Activated CD4-positive, alpha-beta T cell treated with anti-CD3 and anti-CD28 coated beads for 1 hour (primary cell): Measurements from ENCODE around the gene COX15.
"Not testable (repeated sequence)": the region's sequence is repeated elsewhere in the genome, so short reads cannot be mapped to it uniquely, and the experiment has no call there.

ENCODE experiments used
- DNase-seq: peaks from one replicate; pipeline ENCODE4 v3.0.0-alpha.2; 2020

COX15 gene

GRCh38 chr10:99740933-99741559 is 9.1 kb upstream of the COX15 start:
- no peak for DNase-seq

DNA sequence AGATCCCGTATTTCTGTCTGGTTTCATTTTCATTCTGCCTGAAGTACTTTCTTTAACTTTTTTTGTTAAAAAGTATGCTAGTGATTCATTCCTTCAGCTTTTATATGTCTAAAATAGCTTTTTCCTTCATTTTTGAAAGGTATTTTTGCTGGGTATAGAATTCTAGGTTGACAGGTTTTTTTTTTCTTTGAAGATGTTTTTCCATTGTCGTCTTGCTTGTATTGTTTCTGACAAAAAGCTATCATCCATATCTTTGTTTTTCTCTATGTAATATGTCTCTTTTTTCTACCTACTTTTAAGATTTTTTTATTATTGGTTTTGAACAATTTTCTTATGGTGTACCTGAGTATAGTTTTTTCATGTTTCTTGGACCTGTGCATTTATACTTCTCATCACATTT is 8.3 kb upstream of the COX15 start:
- DNase-seq: no peak

- DNase-seq: not testable (repeated sequence)
Measured at GRCh38 chr10:99734111-99734510, 2.2 kb upstream of the COX15 start.

- no peak for DNase-seq
Measured at GRCh38 chr10:99733366-99733765, 1.4 kb upstream of the COX15 start.

GRCh38 chr10:99731306-99732032 is 458 bp downstream of the COX15 start:
- no peak for DNase-seq

DNA sequence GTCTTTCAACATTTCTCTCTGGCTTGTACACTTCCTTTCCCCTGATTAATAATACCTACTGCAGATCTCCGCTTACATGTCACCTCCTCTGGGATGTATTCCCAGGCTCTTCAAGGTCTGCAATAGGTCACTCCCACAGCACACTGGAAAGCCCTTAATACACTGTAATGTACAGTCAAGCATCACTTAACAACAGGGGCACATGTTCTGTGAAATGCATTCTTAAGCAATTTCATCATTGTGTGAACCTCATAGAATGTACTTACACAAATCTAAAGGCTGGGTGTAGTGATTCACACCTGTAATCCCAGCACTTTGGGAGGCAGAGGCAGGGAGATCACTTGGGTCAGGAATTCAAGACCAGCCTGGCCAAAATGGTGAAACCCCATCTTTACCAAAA is 1.9 kb downstream of the COX15 start:
- DNase-seq: no peak

DNA sequence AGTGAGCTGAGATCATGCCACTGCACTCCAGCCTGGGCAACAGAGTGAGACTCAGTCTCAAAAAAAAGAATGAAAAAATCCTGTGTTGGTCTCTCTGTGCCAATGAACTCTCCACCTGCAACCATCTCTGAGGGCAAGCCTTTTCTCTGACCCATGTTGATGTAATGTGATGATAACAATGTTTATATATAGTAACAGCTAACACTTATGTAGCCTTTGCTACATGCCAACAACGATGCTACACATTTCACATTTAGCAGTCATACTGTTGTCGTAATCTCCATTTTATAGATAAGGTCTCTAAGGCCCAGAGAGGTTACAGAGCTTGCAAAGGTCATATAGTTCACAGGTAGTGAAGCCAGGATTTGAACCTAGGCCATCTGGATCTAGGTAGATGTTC is 11.5 kb downstream of the COX15 start:
- DNase-seq: no peak

DNA sequence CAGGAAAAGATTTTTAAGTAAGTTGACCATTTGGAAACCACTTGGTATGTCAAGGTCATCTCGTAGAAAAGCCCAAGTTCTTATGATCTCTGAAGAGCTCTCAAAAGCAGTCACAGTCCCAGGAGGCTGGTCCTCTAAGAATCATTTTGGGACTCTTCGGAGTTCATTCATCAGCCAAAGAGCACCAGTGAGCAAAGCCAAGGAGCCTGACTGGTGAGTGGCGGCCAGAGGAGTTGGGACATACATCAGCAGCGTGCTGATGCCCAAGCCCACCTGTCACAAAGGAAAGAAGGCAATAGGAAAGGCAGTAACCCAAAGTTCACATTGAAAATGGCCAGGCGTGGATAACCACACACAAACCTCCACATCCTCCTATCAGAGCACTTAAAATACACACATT is 17.5 kb downstream of the COX15 start:
- DNase-seq: no peak

- DNase-seq: no peak
Measured at GRCh38 chr10:99711129-99711719, 20.7 kb downstream of the COX15 start.

- no peak for DNase-seq
Measured at GRCh38 chr10:99709480-99710229, 22.3 kb downstream of the COX15 start.

- no peak for DNase-seq
Measured at GRCh38 chr10:99708428-99709012, 23.4 kb downstream of the COX15 start.

- no peak for DNase-seq
Measured at GRCh38 chr10:99700649-99701048, 31.3 kb downstream of the COX15 start.

GRCh38 chr10:99698504-99699080 is 33.3 kb downstream of the COX15 start:
- no peak for DNase-seq

DNA sequence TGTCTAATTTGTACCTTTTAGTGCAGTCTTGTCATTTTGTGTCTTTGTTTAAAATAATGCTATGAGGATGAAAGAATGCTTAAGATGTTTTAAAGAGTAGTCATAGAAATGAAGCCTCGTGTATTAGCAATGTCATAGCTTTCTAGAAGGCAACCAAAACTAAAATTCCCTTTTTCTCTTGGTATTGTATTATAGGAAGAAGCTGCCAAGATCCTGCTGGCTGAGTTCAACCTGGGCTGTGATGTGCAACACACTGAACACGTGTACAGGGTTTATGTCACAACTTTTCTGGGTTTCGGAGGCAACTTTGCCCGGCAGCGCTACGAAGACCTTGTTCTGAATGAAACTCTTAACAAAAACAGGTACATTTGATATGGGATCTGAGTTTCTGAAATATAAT is 36.2 kb downstream of the COX15 start:
- DNase-seq: no peak

- no peak for DNase-seq
Measured at GRCh38 chr10:99693933-99694583, 37.9 kb downstream of the COX15 start.

DNA sequence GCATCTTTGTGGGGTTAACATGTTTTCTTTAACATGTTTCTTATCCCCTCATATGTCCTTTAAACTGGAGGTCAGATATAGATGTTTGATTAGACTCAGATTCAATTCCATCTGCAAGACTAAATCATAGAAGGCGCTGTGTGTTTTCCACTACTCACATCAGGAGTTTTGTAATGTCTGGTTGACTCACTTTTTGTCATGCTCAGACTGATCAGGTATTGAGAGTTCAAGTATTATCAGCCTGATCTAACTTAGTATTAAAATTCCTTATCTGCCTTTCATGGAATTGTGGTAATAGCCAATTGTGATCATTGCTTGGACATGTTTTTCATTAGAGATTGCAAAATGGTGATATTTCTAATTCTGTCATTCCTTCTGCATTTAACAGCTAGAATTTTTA is 42.5 kb downstream of the COX15 start:
- no peak for DNase-seq

DNA sequence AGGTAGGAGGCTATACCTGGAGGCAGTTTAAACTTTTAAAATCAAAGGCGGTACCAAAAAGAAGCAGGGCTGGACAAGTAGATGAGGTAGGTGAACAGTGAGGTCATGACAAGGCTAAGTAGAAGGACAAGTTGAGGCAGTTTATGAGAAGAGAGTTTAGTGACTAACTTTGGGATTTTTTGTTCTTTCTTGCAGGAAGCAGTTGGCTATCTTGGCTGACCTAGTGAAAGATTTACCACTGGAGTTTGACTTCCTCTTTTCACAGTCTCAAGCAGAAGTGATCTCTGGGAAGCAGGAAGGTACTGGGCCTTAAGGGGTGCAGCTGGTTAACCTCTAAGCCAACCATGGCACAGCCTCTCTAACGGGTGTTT is 46.3 kb downstream of the COX15 start:
- DNase-seq: no peak

DNA sequence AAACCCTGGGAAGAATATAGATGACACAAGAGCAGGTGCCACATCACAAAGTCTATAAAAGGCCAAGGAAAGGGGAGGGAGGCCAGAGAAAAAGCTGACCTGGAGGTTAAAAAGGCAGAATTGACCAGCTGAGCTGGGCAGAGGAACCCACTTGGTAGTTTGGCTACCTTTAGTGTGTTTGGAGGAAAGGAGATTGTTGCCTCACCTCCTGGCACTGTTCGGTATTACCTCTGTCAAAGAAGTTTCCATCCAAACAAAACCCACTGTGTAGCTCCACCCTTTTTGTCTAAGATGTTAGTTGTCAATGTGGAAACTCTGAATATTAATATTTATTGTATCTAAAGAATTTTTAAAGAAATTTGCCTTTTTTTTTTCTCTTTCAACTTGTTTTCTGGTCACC is 49.2 kb downstream of the COX15 start:
- DNase-seq: no peak
